SKM-1 treated with dmso at 0.1 percent for 144 hours (cell line): ENCODE measurements around the gene SNED1.
"Not testable (repeated sequence)": the region's sequence is repeated elsewhere in the genome, so short reads cannot be mapped to it uniquely, and the experiment has no call there.

Experiments
- DNase-seq: peaks from one replicate; lab custom pipeline; 2025; ENCODE audit not compliant: unreplicated experiment; lab: John Stamatoyannopoulos, UW

The SNED1 gene

GRCh38 chr2:241104611-241105010, 106.2 kb downstream of the SNED1 start:
- DNase-seq, result not testable (repeated sequence)

GRCh38 chr2:241105641-241106040, 107.2 kb downstream of the SNED1 start:
- no peak for DNase-seq

GRCh38 chr2:241107031-241107783, 108.8 kb downstream of the SNED1 start:
- DNase-seq, result no peak

GRCh38 chr2:241108271-241109209, 110.1 kb downstream of the SNED1 start:
- DNase-seq, result no peak

- DNase-seq, result no peak
Observed at GRCh38 chr2:241109210-241110088, 111.0 kb downstream of the SNED1 start.

- DNase-seq, result no peak
Observed at GRCh38 chr2:241110089-241110606, 111.7 kb downstream of the SNED1 start.

GRCh38 chr2:241110607-241111439, 112.4 kb downstream of the SNED1 start:
- no peak for DNase-seq

- no peak for DNase-seq
Observed at GRCh38 chr2:241111440-241111805, 113.0 kb downstream of the SNED1 start.

- DNase-seq, result no peak
Observed at GRCh38 chr2:241112046-241112445, 113.6 kb downstream of the SNED1 start.

GRCh38 chr2:241112592-241112991, 114.2 kb downstream of the SNED1 start:
- DNase-seq, result no peak

GRCh38 chr2:241114836-241115235, 116.4 kb downstream of the SNED1 start:
- no peak for DNase-seq

- no peak for DNase-seq
Observed at GRCh38 chr2:241115361-241115760, 116.9 kb downstream of the SNED1 start.

GRCh38 chr2:241116606-241117560, 118.5 kb downstream of the SNED1 start:
- no peak for DNase-seq

- DNase-seq, result no peak
Observed at GRCh38 chr2:241118737-241119505, 120.5 kb downstream of the SNED1 start.

GRCh38 chr2:241120440-241120839, 122.0 kb downstream of the SNED1 start:
- no peak for DNase-seq

- DNase-seq, result no peak
Observed at GRCh38 chr2:241121008-241121407, 122.6 kb downstream of the SNED1 start.

GRCh38 chr2:241122376-241123002, 124.1 kb downstream of the SNED1 start:
- DNase-seq, result no peak
